ENCODE data around the gene CAGE1. TPM values are rescaled to one million over a fixed set of nuclear protein-coding genes. Genes with fewer than 3 reads are reported as not detected.

The CAGE1 gene
- total RNA-seq, result under 0.01 and 0.06 TPM in 2 replicates

GRCh38 chr6:7389451-7390225, at the start of gene CAGE1, which contains the start of gene RIOK1:
TSS of gene CAGE1 (minus strand) at chr6:7389742. CDS start at chr6:7387173, 2,569 bp downstream.
TSS of gene RIOK1 (plus strand) at chr6:7389808. CDS start at chr6:7390003, 195 bp downstream.

GRCh38 chr6:7312616-7313504, 76.7 kb downstream of the CAGE1 start, which contains the start of gene SSR1:
TSS of gene SSR1 (minus strand) at chr6:7313199. CDS start at chr6:7313120, 79 bp downstream.

Other genes starting within 250 kb of the CAGE1 start
- gene SSR1, start 76.5 kb downstream of the CAGE1 start, total RNA-seq, result 24.4 and 102 TPM in 2 replicates
- 20.1 and 30.0 TPM in 2 replicates for gene RIOK1, start 66 bp upstream of the CAGE1 start, total RNA-seq
- 3.9 and 59.2 TPM in 2 replicates for gene DSP, start 151.9 kb upstream of the CAGE1 start, total RNA-seq
- 10.0 and 20.8 TPM in 2 replicates for gene SNRNP48, start 200.5 kb upstream of the CAGE1 start, total RNA-seq

Data from bladder microvascular endothelial cell (primary cell).